Medulla oblongata (tissue), 1 donor: Measurements from ENCODE around the gene SMIM20.
"Not testable (repeated sequence)": the region's sequence is repeated elsewhere in the genome, so short reads cannot be mapped to it uniquely, and the experiment has no call there.

ENCODE experiments used
- DNase-seq: peaks from one replicate; pipeline ENCODE4 v3.0.0-alpha.2; 2015; ENCODE audit errors: extremely low spot score

The SMIM20 gene

GRCh38 chr4:25913851-25914669 is at the start of gene SMIM20:
TSS of gene SMIM20 (plus strand) at chr4:25914220. CDS start at chr4:25914314, 94 bp downstream.
- DNase-seq, result peak; percentile 95

GRCh38 chr4:25865586-25865985 is 48.4 kb upstream of the SMIM20 start:
- DNase-seq, result no peak

GRCh38 chr4:25866401-25866800 is 47.6 kb upstream of the SMIM20 start:
- not testable (repeated sequence) for DNase-seq

GRCh38 chr4:25867781-25868294 is 46.2 kb upstream of the SMIM20 start:
- no peak for DNase-seq

- DNase-seq, result no peak
Measured at GRCh38 chr4:25870081-25870480, 43.9 kb upstream of the SMIM20 start.

GRCh38 chr4:25872851-25873631 is 41.0 kb upstream of the SMIM20 start:
- no peak for DNase-seq

- DNase-seq, result no peak
Measured at GRCh38 chr4:25873632-25874129, 40.3 kb upstream of the SMIM20 start.

GRCh38 chr4:25874655-25875054 is 39.4 kb upstream of the SMIM20 start:
- DNase-seq, result no peak

GRCh38 chr4:25875281-25875745 is 38.7 kb upstream of the SMIM20 start:
- DNase-seq, result no peak

GRCh38 chr4:25878676-25879075 is 35.3 kb upstream of the SMIM20 start:
- DNase-seq, result no peak

- no peak for DNase-seq
Measured at GRCh38 chr4:25879091-25879584, 34.9 kb upstream of the SMIM20 start.

- DNase-seq, result no peak
Measured at GRCh38 chr4:25879587-25879986, 34.4 kb upstream of the SMIM20 start.

- DNase-seq, result no peak
Measured at GRCh38 chr4:25879991-25880651, 33.9 kb upstream of the SMIM20 start.

- DNase-seq, result no peak
Measured at GRCh38 chr4:25881193-25881592, 32.8 kb upstream of the SMIM20 start.

- DNase-seq, result no peak
Measured at GRCh38 chr4:25882226-25882625, 31.8 kb upstream of the SMIM20 start.

GRCh38 chr4:25883565-25883964 is 30.5 kb upstream of the SMIM20 start:
- DNase-seq, result no peak

- DNase-seq, result no peak
Measured at GRCh38 chr4:25884031-25884782, 29.8 kb upstream of the SMIM20 start.

- DNase-seq, result no peak
Measured at GRCh38 chr4:25888781-25889180, 25.2 kb upstream of the SMIM20 start.

GRCh38 chr4:25889589-25890503 is 24.2 kb upstream of the SMIM20 start:
- no peak for DNase-seq
